ENCODE data around the gene SEMA4B. TPM values are rescaled to one million over a fixed set of nuclear protein-coding genes. Genes with fewer than 3 reads are reported as not detected.

The SEMA4B gene
- total and polyA plus RNA-seq, 2 donors from 2014 or later = 28.7 to 190 TPM

- Histone ChIP-seq H3K27ac (ENCODE audit: low read depth in 2 of 2, low read length in 2 of 2) (no peak overlapping the region), H3K27me3 (ENCODE audit: control insufficient read depth, insufficient read depth, low read length) (no peaks in the 10 kb centered on the region), H3K36me3 (ENCODE audit: control insufficient read depth in 2 of 3, insufficient read depth in 3 of 3, low read length in 3 of 3) (peaks cover 4 to 37% (median 31%) of the 10 kb centered on the region in 3 donors), H3K9me3 (ENCODE audit: control insufficient read depth in 2 of 3, insufficient read depth in 1 of 3, low read length in 3 of 3) (no peaks in the 10 kb centered on the region), H3K4me1 (ENCODE audit: control insufficient read depth in 2 of 3, insufficient read depth in 2 of 3, low read depth in 1 of 3, low read length in 3 of 3) (peaks cover 0 to 21% (median 20%) of the 10 kb centered on the region in 3 donors), H3K4me3 (ENCODE audit: low read length in 3 of 3) (no peak overlapping the region), H3K9ac (ENCODE audit: low read length in 3 of 3) (no peak overlapping the region)
- TF ChIP-seq CTCF (IDR thresholded peaks at IDR 0.05; ENCODE audit: borderline replicate concordance, extremely low read depth, insufficient read depth) = no peak
- FAIRE-seq (no peak), DNase-seq (no peak)
- intact Hi-C loops (cut with DNase I) = loop anchor here (5.0 kb wide), 1 partner anchor 65 kb away; no protein-coding TSS in a partner anchor
Observed at GRCh38 chr15:90227336-90227735, 26.2 kb downstream of the SEMA4B start.

GRCh38 chr15:90227816-90228772, 27.0 kb downstream of the SEMA4B start:
- intact Hi-C loops (cut with DNase I) = loop anchor here (5.0 kb wide), 1 partner anchor 66 kb away; no protein-coding TSS in a partner anchor
- no peak for FAIRE-seq
- DNase-seq = no peak
- Histone ChIP-seq H3K36me3 (ENCODE audit: control insufficient read depth in 2 of 3, insufficient read depth in 3 of 3, low read length in 3 of 3) (peaks cover 4 to 37% (median 30%) of the 10 kb centered on the region in 3 donors), H3K4me1 (ENCODE audit: control insufficient read depth in 2 of 3, insufficient read depth in 2 of 3, low read depth in 1 of 3, low read length in 3 of 3) (peaks cover 0 to 26% (median 23%) of the 10 kb centered on the region in 3 donors), H3K27ac (ENCODE audit: low read depth in 2 of 2, low read length in 2 of 2) (no peak overlapping the region), H3K9me3 (ENCODE audit: control insufficient read depth in 2 of 3, insufficient read depth in 1 of 3, low read length in 3 of 3) (no peaks in the 10 kb centered on the region), H3K9ac (ENCODE audit: low read length in 3 of 3) (no peak overlapping the region), H3K27me3 (ENCODE audit: control insufficient read depth, insufficient read depth, low read length) (no peaks in the 10 kb centered on the region), H3K4me3 (ENCODE audit: low read length in 3 of 3) (no peak overlapping the region)
- no peak for TF ChIP-seq CTCF (IDR thresholded peaks at IDR 0.05; ENCODE audit: borderline replicate concordance, extremely low read depth, insufficient read depth)

GRCh38 chr15:90228960-90229359, 27.8 kb downstream of the SEMA4B start:
- DNase-seq (no peak), FAIRE-seq (no peak)
- H3K4me3 ChIP-seq (ENCODE audit: low read length in 3 of 3) = no peak overlapping the region
- H3K27me3 ChIP-seq (ENCODE audit: control insufficient read depth, insufficient read depth, low read length) = no peaks in the 10 kb centered on the region
- intact Hi-C loops (cut with DNase I) = loop anchor here (5.0 kb wide), 1 partner anchor 67 kb away; no protein-coding TSS in a partner anchor
- H3K9ac ChIP-seq (ENCODE audit: low read length in 3 of 3) = no peak overlapping the region
- peaks cover 2 to 37% (median 25%) of the 10 kb centered on the region in 3 donors for H3K36me3 ChIP-seq (ENCODE audit: control insufficient read depth in 2 of 3, insufficient read depth in 3 of 3, low read length in 3 of 3)
- H3K9me3 ChIP-seq (ENCODE audit: control insufficient read depth in 2 of 3, insufficient read depth in 1 of 3, low read length in 3 of 3) = no peaks in the 10 kb centered on the region
- no peak overlapping the region for H3K27ac ChIP-seq (ENCODE audit: low read depth in 2 of 2, low read length in 2 of 2)
- H3K4me1 ChIP-seq (ENCODE audit: control insufficient read depth in 2 of 3, insufficient read depth in 2 of 3, low read depth in 1 of 3, low read length in 3 of 3) = peaks cover 0 to 26% (median 23%) of the 10 kb centered on the region in 3 donors
- TF ChIP-seq CTCF (IDR thresholded peaks at IDR 0.05; ENCODE audit: borderline replicate concordance, extremely low read depth, insufficient read depth) = no peak
